SK-N-SH treated with all-trans-retinoic acid at 6 μM for 48 hours (cell line): ENCODE data around the gene DCST2.

Experiments used
- ARNTL ChIP-seq: fragments of 450-650 bp; formaldehyde crosslinking; IDR thresholded peaks from 2 replicates; pipeline ENCODE4 v1.5.0; 2020; ENCODE audit warnings: low read depth, mild to moderate bottlenecking, moderate library complexity, borderline replicate concordance
- ISL1 ChIP-seq: fragments of 250-450 bp; sonication (Bioruptor Pico); IDR thresholded peaks from 2 replicates; pipeline ENCODE4 v2.1.2; 2022; ENCODE audit warnings: mild to moderate bottlenecking, moderate library complexity
- PATZ1 ChIP-seq: fragments of 250-450 bp; sonication (Bioruptor Pico); IDR thresholded peaks from 2 replicates; pipeline ENCODE4 v1.8.0; 2020; ENCODE audit warnings: mild to moderate bottlenecking, moderate library complexity, borderline replicate concordance
- RARB ChIP-seq: fragments of 250-450 bp; sonication (Bioruptor Pico); IDR thresholded peaks from 2 replicates; pipeline ENCODE4 v1.8.0; 2021; ENCODE audit warnings: mild to moderate bottlenecking, moderate library complexity
- TOX ChIP-seq: fragments of 250-450 bp; sonication (Bioruptor Pico); IDR thresholded peaks from 2 replicates; pipeline ENCODE4 v1.8.0; 2021; ENCODE audit warnings: mild to moderate bottlenecking, moderate library complexity, borderline replicate concordance
- ZFP30 ChIP-seq: fragments of 450-650 bp; formaldehyde crosslinking; IDR thresholded peaks from 2 replicates; pipeline ENCODE4 v1.5.0; 2022; ENCODE audit warnings: mild to moderate bottlenecking, moderate library complexity

- TF ChIP-seq ARNTL (CRISPR knock-in tag) (no peak), RARB (CRISPR knock-in tag) (no peak), PATZ1 (no peak), TOX (CRISPR knock-in tag) (no peak), ZFP30 (CRISPR knock-in tag) (no peak), ISL1 (CRISPR knock-in tag) (no peak)
These were observed 61.4 kb downstream of the DCST2 start for GRCh38 chr1:154972213-154972516.
